Prostate gland (tissue), 2 donors: ENCODE data around the gene TRIM69.

ENCODE experiments used
- CTCF ChIP-seq, 4 experiments: fragments of 200-600 bp in 2 of 4; fragments of 450-650 bp in 2 of 4; sonication (generic) in 2 of 4; IDR thresholded peaks; 1 replicate in 3 of 4; 2 replicates in 1 of 4; pipeline ENCODE4 v1.5.1; 2016 to 2019; ENCODE audit warnings: antibody characterized with exemption in 4 of 4, mild to moderate bottlenecking in 2 of 4, moderate library complexity in 2 of 4
- POLR2A ChIP-seq: fragments of 450-650 bp; IDR thresholded peaks from one replicate; pipeline ENCODE4 v1.6.1; 2016; ENCODE audit warnings: antibody characterized with exemption, mild to moderate bottlenecking

- TF ChIP-seq CTCF (IDR thresholded peaks at IDR 0.05): no peak
- no peak for TF ChIP-seq POLR2A
Observed at GRCh38 chr15:44706946-44707636, 29.2 kb upstream of the TRIM69 start.
